Adrenal gland (tissue), 12 donors: Measurements from ENCODE around the gene RAPGEF3. TPM values are rescaled to one million over a fixed set of nuclear protein-coding genes. Genes with fewer than 3 reads are reported as not detected.

ENCODE experiments used
- DNase-seq, 7 donors: peaks; one replicate each; pipeline ENCODE4 v3.0.0-alpha.2; 2019 to 2020
- H3K27ac ChIP-seq, 5 donors: fragments of 200-600 bp; sonication (generic) in 4 of 5; 1 replicate in 3 of 5; 2 replicates in 2 of 5; pipeline versions ENCODE4 v1.5.1 to v1.8.0; 2016 to 2020; ENCODE audit warnings: mild to moderate bottlenecking in 1 of 5
- H3K27me3 ChIP-seq: fragments of 200-600 bp; 2 replicates; pipeline ENCODE4 v1.8.0; 2021
- H3K36me3 ChIP-seq, 2 donors: fragments of 200-600 bp; replicated peaks in 1 of 2; 1 replicate in 1 of 2; 2 replicates in 1 of 2; pipeline versions ENCODE4 v1.5.1 to v1.8.0; 2018 to 2022
- H3K4me1 ChIP-seq, 2 donors: fragments of 200-600 bp; replicated peaks in 1 of 2; 1 replicate in 1 of 2; 2 replicates in 1 of 2; pipeline versions ENCODE4 v1.5.1 to v1.8.0; 2018 to 2021
- H3K4me3 ChIP-seq, 4 donors: fragments of 200-600 bp; sonication (generic) in 3 of 4; one replicate each; pipeline ENCODE4 v1.5.1; 2016 to 2018
- H3K9me3 ChIP-seq, 3 donors: fragments of 200-600 bp; sonication (generic) in 1 of 3; replicated peaks in 1 of 3; 1 replicate in 2 of 3; 2 replicates in 1 of 3; pipeline versions ENCODE4 v1.5.1 to v1.8.0; 2016 to 2021
- POLR2A ChIP-seq, 2 donors: fragments of 450-650 bp; IDR thresholded peaks; one replicate each; pipeline ENCODE4 v1.6.1; 2017; ENCODE audit warnings: antibody characterized with exemption in 2 of 2, mild to moderate bottlenecking in 2 of 2, moderate library complexity in 1 of 2
- WGBS, 4 donors: extraction: QIAGEN DNeasy Blood & Tissue Kit in 2 of 4; methylation state at CpG; one replicate each; pipeline versions ENCODE4 v1.1.5 to v1.1.7; 2013 to 2017; 5-methylcytosine and 5-hydroxymethylcytosine counted together
- intact Hi-C, 2 donors: fragments of 100-400 bp; cut with DNase I; formaldehyde crosslinking; loops; one replicate each; pipeline versions ENCODE4 v1.14.1 to v1.15.0; 2022 to 2023
- polyA plus RNA-seq, 3 donors: library from polyadenylated mRNA; stranded (reverse); fragments of 200-250 nt in 2 of 3; fragments of 350-450 nt in 1 of 3; fragmentation: Illumina TruSeq in 1 of 3; extraction: RNeasy Lipid Tissue Mini Kit (QIAGEN cat#74804) in 1 of 3; gene quantifications; one replicate each; pipeline ENCODE4 v1.2.3, GENCODE V29; 2013 to 2014
- total RNA-seq, 9 donors: library from RNA; depleted of rRNA in 4 of 9; stranded (reverse); fragments of >200 nt in 4 of 9; fragments of 120-200 nt in 1 of 9; fragmentation: NEBNext Ultra II Directional in 1 of 9; extraction: Animal tissue kit (Norgen Biotek cat#: 25700) in 1 of 9; gene quantifications; one replicate each; pipeline versions ENCODE4 v1.1.0 to v1.2.4, GENCODE V29; 2013 to 2023
- TF ChIP-seq, protein P1 (sequence below), 6 experiments: fragments of 450-650 bp in 4 of 6; fragments of 200-600 bp in 2 of 6; sonication (generic) in 1 of 6; IDR thresholded peaks; 1 replicate in 5 of 6; 2 replicates in 1 of 6; pipeline versions ENCODE4 v1.5.1 to v1.8.0; 2016 to 2021; ENCODE audit warnings: antibody characterized with exemption in 6 of 6, mild to moderate bottlenecking in 2 of 6, moderate library complexity in 1 of 6
- donor health status: healthy with polysubstance abuse.
- donor health status: Bipolar disorder and iron deficiency.
- donor health status: DM: yes; HTN: yes; CAD: no.
- donor health status: DM: no; HTN: no; CAD: no.
- donor health status: DM: no; HTN: no; CAD: no.
- donor health status: DM: yes; HTN: yes; CAD: no.

Gene RAPGEF3
- total and polyA plus RNA-seq, 12 donors, result 1.4 to 69.4 (median 9.3) TPM

DNA sequence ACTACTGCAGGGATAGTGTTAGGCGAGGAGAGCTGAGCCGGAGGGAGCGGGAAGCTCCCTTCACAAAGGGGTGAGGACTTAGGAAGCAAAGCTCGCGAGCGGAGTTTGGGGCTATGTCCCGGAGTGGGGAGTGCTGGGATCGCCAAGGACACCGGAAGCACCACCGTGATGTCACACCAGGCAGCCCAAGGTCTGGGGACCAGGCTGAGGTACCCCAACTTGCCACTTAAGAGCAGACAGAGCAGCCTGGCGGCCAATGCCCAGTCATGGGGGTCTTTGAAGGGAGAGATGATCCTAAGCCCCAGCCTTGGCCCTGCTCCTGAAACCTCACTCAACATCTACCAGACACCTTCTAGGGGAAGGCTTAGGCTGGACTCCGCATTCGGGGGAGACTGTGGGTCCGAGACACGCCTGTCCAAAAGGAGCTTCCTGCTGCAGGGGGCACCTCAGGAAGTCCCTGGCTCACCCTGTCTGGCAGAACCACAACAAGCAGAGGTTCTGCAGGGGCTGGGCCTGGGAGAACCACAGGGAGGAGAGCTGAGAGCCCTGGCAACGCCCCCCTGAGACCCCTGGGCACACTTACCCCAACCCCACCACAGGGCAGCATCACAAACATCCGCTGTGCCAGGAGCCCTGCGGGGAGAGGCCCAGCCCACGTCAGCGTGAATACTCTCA is 32.1 kb upstream of the RAPGEF3 start:
- TF ChIP-seq, protein P1, sequence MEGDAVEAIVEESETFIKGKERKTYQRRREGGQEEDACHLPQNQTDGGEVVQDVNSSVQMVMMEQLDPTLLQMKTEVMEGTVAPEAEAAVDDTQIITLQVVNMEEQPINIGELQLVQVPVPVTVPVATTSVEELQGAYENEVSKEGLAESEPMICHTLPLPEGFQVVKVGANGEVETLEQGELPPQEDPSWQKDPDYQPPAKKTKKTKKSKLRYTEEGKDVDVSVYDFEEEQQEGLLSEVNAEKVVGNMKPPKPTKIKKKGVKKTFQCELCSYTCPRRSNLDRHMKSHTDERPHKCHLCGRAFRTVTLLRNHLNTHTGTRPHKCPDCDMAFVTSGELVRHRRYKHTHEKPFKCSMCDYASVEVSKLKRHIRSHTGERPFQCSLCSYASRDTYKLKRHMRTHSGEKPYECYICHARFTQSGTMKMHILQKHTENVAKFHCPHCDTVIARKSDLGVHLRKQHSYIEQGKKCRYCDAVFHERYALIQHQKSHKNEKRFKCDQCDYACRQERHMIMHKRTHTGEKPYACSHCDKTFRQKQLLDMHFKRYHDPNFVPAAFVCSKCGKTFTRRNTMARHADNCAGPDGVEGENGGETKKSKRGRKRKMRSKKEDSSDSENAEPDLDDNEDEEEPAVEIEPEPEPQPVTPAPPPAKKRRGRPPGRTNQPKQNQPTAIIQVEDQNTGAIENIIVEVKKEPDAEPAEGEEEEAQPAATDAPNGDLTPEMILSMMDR (IDR thresholded peaks at IDR 0.05), result no peak
- no peak for TF ChIP-seq POLR2A (IDR thresholded peaks at IDR 0.05)
- H3K27ac ChIP-seq, result peak overlapping the region in 2 of 5 donors; percentile 3
- H3K9me3 ChIP-seq, result no peaks in the 10 kb centered on the region
- H3K36me3 ChIP-seq, result peaks cover 0 to 98% of the 10 kb centered on the region in 2 donors
- intact Hi-C loops, result no loop called here
- no peak for DNase-seq
- peaks cover 11 to 18% of the 10 kb centered on the region in 2 donors for H3K4me1 ChIP-seq
- no peak overlapping the region for H3K4me3 ChIP-seq
- no peaks in the 10 kb centered on the region for H3K27me3 ChIP-seq
- 89 to 93% (median 91%) methylated on average over 16 to 20 of the region's 20 CpGs for WGBS, 4 donors

DNA sequence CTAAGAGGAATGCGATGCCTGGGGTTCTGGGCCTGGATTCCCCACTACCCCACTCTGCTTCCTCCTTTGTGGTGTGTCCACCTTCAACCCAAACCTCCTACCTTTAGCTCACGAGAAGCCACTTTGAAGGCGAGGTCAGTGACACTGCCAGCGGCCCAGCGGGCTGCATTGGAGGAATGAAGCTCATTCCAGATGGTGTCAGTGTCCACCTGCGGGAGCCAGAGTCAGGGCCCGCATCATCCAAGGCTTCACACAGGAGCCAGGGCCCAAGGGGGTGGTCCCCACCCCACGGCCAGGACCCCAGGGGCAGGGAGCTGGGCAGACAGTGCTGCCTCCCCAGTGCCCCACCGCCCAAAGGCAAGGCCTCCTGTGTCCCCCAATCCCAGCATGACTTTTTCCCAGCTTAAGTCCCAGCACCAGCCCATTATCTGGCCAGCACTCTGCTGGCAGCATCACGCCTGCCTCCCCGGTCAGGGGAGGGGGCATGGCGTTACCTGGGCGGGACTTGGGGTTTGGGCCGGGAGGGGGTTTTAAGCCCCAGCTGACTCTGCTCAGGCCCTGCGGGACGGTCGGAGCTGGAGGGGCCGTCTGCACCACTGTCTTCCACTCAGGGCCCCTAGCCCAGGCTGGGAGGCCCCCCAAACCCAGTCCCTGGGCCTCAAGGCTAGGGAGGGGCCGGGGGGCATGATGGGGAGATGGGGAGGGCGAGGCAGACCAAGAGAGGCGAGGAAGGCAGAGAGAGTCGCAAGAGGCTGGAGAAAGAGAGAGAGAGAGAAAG is 31.2 kb upstream of the RAPGEF3 start:
- Histone ChIP-seq H3K4me1 (peaks cover 11 to 19% of the 10 kb centered on the region in 2 donors), H3K27me3 (no peaks in the 10 kb centered on the region), H3K9me3 (no peaks in the 10 kb centered on the region), H3K27ac (peak overlapping the region in 1 of 5 donors; percentile 16), H3K4me3 (no peak overlapping the region), H3K36me3 (peaks cover 0 to 98% of the 10 kb centered on the region in 2 donors)
- DNase-seq, result no peak
- TF ChIP-seq POLR2A (IDR thresholded peaks at IDR 0.05), result no peak
- TF ChIP-seq, protein P1 (IDR thresholded peaks at IDR 0.05), result no peak
- WGBS, 4 donors, result 88 to 93% (median 90%) methylated on average over 11 to 22 of the region's 22 CpGs
- intact Hi-C loops, result no loop called here

DNA sequence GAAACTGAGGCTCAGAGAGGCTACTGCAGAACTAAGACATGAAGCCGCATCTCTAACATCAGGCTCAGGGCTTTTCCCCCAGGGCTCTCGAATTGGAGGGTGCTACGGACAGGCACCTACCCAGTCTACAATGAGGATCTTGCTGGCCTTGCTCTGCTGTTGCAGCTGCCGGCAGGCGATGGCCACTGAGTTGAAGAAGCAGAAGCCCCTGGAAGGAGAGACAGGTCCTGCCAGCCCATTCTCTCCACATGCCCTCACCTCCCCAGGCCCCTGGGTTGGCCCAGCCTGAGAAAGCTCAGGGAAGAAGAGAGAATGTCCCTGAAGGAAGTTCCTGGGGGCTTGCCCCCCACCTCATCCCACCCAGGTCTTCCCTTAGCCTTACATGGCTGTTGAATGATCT is 30.5 kb upstream of the RAPGEF3 start:
- intact Hi-C loops, result no loop called here
- H3K9me3 ChIP-seq, result no peaks in the 10 kb centered on the region
- peaks cover 0 to 98% of the 10 kb centered on the region in 2 donors for H3K36me3 ChIP-seq
- peaks cover 11 to 19% of the 10 kb centered on the region in 2 donors for H3K4me1 ChIP-seq
- no peak overlapping the region for H3K4me3 ChIP-seq
- H3K27me3 ChIP-seq, result no peaks in the 10 kb centered on the region
- H3K27ac ChIP-seq, result no peak overlapping the region
- WGBS, 4 donors, result 74 to 94% (median 91%) methylated on average over 3 to 5 of the region's 5 CpGs
- no peak for TF ChIP-seq POLR2A (IDR thresholded peaks at IDR 0.05)
- TF ChIP-seq, protein P1 (IDR thresholded peaks at IDR 0.05), result no peak
- DNase-seq, result no peak

DNA sequence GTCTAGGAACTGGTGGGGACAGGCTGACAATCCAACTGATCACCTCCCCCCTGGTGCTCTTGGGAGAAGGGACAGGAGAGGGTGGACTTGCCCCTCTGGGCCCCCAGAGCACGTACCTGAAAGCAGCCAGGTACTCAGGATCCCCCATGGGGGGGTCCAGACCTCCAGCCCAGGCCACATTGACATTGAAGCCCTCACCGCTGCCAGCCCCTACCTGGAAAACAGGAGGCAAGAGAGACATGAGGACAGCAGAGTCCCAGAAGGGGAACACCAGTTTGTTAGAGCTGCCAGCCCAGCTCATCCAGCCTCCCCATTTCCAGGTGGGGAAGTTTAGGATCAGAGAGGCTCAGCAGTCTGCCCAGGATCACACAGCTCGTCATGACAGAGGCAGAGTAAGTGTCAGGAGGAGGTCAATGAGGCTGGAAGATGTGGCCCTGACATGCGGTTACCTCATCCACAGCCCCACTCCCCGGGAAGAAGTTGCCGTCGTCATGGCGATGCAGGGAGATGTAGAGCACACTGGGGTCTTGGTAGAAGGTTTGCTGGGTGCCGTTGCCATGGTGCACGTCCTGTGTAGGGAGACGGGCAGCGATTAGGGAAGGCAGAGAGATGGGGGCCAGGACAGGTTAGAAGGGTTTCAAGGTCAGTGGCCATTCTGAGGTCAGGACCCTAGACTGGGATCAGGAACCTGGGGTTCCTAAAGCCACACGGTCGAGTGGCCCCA is 29.1 kb upstream of the RAPGEF3 start:
- H3K4me3 ChIP-seq, result no peak overlapping the region
- H3K27me3 ChIP-seq, result no peaks in the 10 kb centered on the region
- no peaks in the 10 kb centered on the region for H3K9me3 ChIP-seq
- peaks cover 11 to 19% of the 10 kb centered on the region in 2 donors for H3K4me1 ChIP-seq
- H3K27ac ChIP-seq, result peak overlapping the region in 2 of 5 donors; percentile 90 to 95
- TF ChIP-seq POLR2A (IDR thresholded peaks at IDR 0.05), result no peak
- TF ChIP-seq, protein P1 (IDR thresholded peaks at IDR 0.05), result no peak
- intact Hi-C loops, result no loop called here
- 64 to 77% (median 75%) methylated on average over 12 to 14 of the region's 14 CpGs for WGBS, 4 donors
- peaks cover 0 to 97% of the 10 kb centered on the region in 2 donors for H3K36me3 ChIP-seq
- no peak for DNase-seq
